Epidermal melanocyte (primary cell): ENCODE data around the gene SCYL3.
"Not testable (repeated sequence)": the region's sequence is repeated elsewhere in the genome, so short reads cannot be mapped to it uniquely, and the experiment has no call there.

Experiments used
- DNase-seq: peaks from one replicate; pipeline ENCODE4 v3.0.0; 2011; ENCODE audit warnings: low spot score; ENCODE audit not compliant: insufficient read length

SCYL3 gene

GRCh38 chr1:169816617-169817016, 77.1 kb downstream of the SCYL3 start:
- no peak for DNase-seq

GRCh38 chr1:169814265-169814664, 79.4 kb downstream of the SCYL3 start:
- DNase-seq: no peak

- no peak for DNase-seq
These were observed 81.6 kb downstream of the SCYL3 start for GRCh38 chr1:169812131-169812530.

- DNase-seq: not testable (repeated sequence)
These were observed 82.2 kb downstream of the SCYL3 start for GRCh38 chr1:169811418-169812035.

GRCh38 chr1:169809370-169810095, 84.2 kb downstream of the SCYL3 start:
- no peak for DNase-seq

- no peak for DNase-seq
These were observed 88.8 kb downstream of the SCYL3 start for GRCh38 chr1:169804941-169805340.

GRCh38 chr1:169802888-169803287, 90.8 kb downstream of the SCYL3 start:
- no peak for DNase-seq
